Measurements from ENCODE around the gene CFTR.

DNA sequence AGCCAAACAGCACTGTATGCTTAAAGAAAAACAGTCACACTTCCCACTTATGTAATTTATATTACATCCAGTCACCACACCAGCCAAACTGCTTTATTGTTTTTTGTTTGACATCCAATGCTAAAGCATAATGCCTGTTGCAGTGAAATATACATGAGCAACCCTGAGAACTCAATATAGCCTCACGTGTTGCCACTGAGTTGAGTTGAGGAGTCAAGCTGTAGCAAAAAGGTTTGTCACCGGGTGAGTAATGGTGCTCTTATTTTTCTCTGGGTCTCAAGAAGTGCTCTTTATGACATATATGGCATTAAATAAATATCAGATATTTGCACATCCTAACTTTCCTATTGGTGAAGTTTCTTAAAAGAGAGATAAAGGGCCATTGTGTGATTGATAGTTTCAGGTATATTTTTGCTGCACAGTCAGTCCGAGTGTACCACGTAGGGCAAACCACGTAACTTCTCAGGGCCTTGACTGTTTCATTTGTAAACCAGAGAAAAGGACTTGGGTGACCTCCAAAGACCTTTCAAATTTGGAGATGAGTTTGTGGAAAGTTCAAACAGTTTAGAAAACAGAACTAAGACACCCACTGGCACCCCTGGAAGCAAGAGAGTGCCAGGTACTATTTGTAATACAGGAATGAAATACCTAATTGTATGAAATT, 168.5 kb downstream of the CFTR start:
- TF ChIP-seq CTCF (IDR thresholded peaks at IDR 0.05; ENCODE audit: low read depth, low read length) = no peak
- no peak for TF ChIP-seq EZH2phosphoT487 (IDR thresholded peaks at IDR 0.05; ENCODE audit: low read depth)

All from OCI-LY3 (cell line).